LNCaP clone FGC (cell line): ENCODE results near the gene ISCA1.

Experiments
- DNase-seq: peaks from one replicate; pipeline ENCODE4 v3.0.0-alpha.2; 2011; ENCODE audit warnings: low read depth
- H3K4me3 ChIP-seq: 2 replicates; pipeline ENCODE4 v1.5.1; 2011; ENCODE audit warnings: mild to moderate bottlenecking, low read depth, low read length, control low read depth
- CTCF ChIP-seq: IDR thresholded peaks from 2 replicates; pipeline ENCODE4 v1.5.1; 2012; ENCODE audit warnings: mild to moderate bottlenecking; ENCODE audit not compliant: control insufficient read depth, insufficient read depth; ENCODE audit errors: extremely low read depth

Gene ISCA1

GRCh38 chr9:86257391-86257790 lies 24.9 kb downstream of the ISCA1 start:
- H3K4me3 ChIP-seq = no peak overlapping the region
- no peak for DNase-seq
- no peak for TF ChIP-seq CTCF

GRCh38 chr9:86256653-86257052 lies 25.7 kb downstream of the ISCA1 start:
- no peak for DNase-seq
- H3K4me3 ChIP-seq = no peak overlapping the region
- no peak for TF ChIP-seq CTCF

GRCh38 chr9:86253577-86253976 lies 28.8 kb downstream of the ISCA1 start:
- DNase-seq = no peak
- no peak for TF ChIP-seq CTCF
- H3K4me3 ChIP-seq = no peak overlapping the region

- DNase-seq = no peak
- H3K4me3 ChIP-seq = no peak overlapping the region
- no peak for TF ChIP-seq CTCF
These were observed 29.5 kb downstream of the ISCA1 start for GRCh38 chr9:86252870-86253269.

GRCh38 chr9:86250123-86250522 lies 32.2 kb downstream of the ISCA1 start:
- DNase-seq = no peak
- TF ChIP-seq CTCF = no peak
- no peak overlapping the region for H3K4me3 ChIP-seq

GRCh38 chr9:86248746-86249145 lies 33.6 kb downstream of the ISCA1 start:
- TF ChIP-seq CTCF = no peak
- no peak overlapping the region for H3K4me3 ChIP-seq
- DNase-seq = no peak

- no peak overlapping the region for H3K4me3 ChIP-seq
- no peak for TF ChIP-seq CTCF
- no peak for DNase-seq
These were observed 35.6 kb downstream of the ISCA1 start for GRCh38 chr9:86246752-86247161.
